ENCODE results near the gene SCN2B.
A peak's percentile ranks its signal among the peaks of the same experiment; 100 is the strongest.
"Not testable (repeated sequence)": the region's sequence is repeated elsewhere in the genome, so short reads cannot be mapped to it uniquely, and the experiment has no call there.

The SCN2B gene

DNA sequence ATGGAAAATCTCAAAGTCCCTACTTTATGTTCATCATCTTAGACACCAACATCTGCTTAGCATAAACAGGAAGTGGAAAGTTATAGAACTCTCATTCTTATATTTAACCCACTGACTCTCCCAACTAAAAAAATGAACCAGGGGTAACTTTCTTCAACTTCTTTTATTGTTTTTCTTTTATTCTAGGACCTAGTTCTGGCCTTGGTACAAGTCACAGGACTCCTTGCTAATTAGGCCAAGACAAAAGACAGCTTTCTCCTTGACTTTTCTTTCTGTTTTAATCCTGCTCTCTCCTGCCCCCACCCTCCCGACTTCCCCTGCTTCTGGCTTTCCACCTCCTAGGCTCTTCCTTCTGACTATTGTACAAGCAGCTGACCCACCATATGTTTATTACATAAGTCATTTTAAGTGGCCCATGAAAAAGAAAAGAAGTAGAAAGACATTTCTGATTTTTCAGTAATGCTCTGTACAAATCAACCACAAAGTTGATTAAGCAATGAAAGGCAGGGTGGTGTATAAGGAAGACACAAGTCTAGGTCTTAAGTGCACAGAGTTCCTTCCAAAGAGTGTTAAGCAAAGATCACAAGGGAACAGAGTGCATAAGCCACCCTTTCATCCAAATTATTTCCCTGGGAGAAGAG lies 30.1 kb upstream of the SCN2B start:
- DNase-seq (ENCODE audit: low read depth in 2 of 2) = no peak

GRCh38 chr11:118205606-118206378 lies 29.4 kb upstream of the SCN2B start:
- DNase-seq (ENCODE audit: low read depth in 2 of 2) = no peak

DNA sequence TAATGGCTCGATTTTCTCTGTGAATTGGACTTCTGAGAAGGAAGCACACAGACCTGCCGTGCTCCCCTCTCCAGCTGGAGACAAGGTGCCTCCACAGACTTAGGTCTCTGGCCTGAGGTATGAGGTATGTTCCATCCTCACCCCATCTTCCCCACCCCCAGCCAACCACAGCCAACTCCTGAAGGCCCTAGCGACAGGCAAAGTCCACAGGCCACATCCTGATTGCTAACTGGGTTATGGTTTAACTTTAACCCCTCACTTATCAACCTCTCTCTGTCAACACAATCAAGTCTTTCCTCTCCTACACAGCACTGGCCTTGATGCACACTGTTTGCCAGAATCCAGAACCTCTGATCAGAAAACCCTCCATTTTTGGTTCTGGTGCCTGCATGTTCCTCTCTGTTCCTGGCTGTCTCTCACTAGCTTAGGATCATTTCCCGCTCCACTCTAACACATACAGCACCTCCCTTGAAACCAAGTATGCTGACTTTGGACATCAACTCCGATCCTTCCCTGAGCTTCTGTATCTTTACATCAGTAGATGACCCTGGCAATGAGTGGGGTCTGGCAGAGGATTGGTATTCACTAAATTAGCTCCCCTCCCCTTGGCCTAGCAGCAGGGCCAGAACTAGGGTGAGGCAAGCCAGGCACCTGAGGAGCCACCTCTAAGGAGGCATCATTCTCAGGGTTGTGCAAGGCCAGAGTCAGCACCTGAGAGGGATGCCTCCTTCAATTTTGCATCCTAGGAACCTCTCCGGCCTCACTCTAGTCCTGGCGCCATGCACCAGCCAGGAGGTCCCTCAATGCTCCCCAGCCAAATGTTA lies 26.4 kb upstream of the SCN2B start:
- DNase-seq (ENCODE audit: low read depth in 2 of 2) = peak in 1 of 2 donors; percentile 39

DNA sequence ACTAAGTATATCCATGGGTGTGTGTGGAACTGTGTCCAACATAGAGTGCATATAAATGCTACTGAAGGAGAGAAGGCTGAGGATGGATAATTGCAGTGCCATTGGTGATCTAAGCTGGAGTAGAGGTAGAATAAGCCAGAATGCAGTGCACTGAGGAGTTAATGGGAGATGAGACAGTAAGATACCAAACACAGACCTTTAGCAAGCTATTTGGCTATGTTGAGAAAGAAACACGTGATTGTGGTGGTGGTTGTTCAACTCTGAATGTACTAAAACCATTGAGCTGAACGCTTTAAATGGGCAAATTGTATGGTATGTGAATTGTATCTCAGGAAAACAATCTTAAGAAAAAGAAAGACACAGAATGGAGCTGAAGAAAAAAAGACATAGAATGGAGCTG lies 25.5 kb upstream of the SCN2B start:
- no peak for DNase-seq (ENCODE audit: low read depth in 2 of 2)

DNA sequence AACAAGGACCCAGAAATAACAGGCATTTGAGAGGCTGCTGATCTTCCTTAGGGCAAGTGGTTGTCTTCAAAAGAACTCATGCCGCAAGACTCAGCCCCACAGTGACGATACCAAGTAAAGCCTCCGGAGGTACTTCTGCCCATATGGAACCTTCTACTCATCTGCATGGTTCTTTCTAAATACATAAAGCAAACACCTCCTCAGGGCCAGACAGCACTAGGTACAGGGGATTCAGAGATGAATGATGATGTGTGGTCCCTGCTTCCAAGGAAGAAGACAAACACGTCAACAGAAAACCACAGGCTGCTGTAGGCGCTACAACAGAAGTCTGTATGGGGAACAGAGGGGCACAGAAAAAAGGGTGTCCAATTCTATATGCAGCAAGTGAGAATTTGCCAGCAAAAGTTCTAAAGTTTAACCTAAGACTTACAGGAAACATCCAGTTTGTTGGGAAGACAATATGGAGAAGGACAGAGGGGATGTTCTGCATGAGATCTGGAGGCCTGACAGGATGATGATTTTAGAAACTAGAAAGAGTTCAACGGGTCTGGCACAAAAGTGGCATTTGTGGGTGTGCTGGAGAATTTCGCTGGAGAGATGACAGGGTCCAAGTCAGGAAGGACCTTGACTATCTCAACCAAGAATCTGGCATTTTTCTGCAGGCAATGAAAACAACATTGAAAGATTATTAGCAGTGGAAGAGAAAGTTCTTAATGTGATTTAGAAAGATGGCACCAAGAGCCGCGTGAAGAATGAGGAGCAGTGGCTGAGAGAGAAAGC lies 24.7 kb upstream of the SCN2B start:
- DNase-seq (ENCODE audit: low read depth in 2 of 2) = no peak

- DNase-seq (ENCODE audit: low read depth in 2 of 2) = no peak
Measured at GRCh38 chr11:118200497-118200896, 24.1 kb upstream of the SCN2B start.

- DNase-seq (ENCODE audit: low read depth in 2 of 2) = no peak
Measured at GRCh38 chr11:118199135-118199534, 22.7 kb upstream of the SCN2B start.

DNA sequence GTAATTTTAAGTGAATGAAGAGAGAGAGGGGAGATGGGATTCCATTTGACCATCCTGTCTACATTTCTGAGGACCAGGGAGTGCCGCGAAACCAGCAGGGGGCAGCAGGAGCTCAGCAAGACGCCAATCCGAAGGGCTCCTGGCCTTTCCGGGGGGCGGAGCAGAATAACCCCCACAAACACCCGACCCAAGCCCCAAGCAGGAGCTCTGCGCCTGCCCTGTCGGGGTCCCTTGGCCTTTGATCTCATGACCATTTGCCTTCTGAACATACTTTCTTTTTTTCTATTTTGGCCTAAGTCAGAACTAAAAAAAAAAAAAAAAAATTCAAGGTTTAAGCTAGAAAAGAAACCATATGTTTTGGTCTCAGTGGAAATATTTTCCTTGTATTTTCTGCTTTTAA lies 21.9 kb upstream of the SCN2B start:
- peak; percentile 81 to 84 for DNase-seq (ENCODE audit: low read depth in 2 of 2)

DNA sequence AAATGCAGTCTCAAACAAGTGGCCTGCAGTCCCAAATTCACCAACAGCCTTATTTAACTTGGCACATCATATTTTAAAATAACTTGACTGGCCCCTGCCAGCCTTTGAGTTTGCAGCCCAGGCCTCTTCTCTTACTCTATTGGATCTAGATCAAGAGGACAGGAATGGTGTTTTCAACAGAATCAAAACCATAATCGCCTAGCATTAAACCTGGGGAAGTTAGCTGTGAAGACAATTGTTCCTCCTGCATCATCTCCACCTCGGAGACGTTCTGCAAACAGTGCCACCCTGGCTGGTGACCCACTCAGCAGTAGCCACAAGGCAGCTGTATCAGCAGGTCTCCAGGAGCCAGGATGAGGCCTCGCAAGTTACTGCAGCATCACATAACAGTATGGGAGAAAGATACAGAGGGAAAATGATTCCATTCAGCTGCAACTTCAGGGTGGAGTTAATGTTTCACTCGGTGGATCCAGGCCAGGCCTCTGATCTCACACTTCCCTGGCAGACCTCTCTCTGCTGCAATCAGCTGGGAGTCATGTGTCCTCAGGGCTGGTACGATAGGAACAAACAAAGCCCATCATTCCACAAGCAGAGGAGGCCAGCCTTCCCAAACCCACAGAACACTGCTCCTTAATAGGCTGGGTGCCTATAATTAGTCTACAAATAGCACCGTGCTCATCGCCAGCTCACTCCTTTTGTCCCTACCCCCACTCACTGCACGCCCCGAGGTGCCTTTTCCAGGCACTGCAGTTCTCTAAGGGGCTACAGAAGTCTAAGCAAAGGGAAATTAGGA lies 18.6 kb upstream of the SCN2B start:
- DNase-seq (ENCODE audit: low read depth in 2 of 2) = no peak

- DNase-seq (ENCODE audit: low read depth in 2 of 2) = no peak
Measured at GRCh38 chr11:118193910-118194566, 17.6 kb upstream of the SCN2B start.

GRCh38 chr11:118192817-118193216 lies 16.4 kb upstream of the SCN2B start:
- DNase-seq (ENCODE audit: low read depth in 2 of 2) = not testable (repeated sequence)

- not testable (repeated sequence) for DNase-seq (ENCODE audit: low read depth in 2 of 2)
Measured at GRCh38 chr11:118190942-118191506, 14.6 kb upstream of the SCN2B start.

- DNase-seq (ENCODE audit: low read depth in 2 of 2) = no peak
Measured at GRCh38 chr11:118186346-118187107, 10.1 kb upstream of the SCN2B start.

GRCh38 chr11:118184784-118185579 lies 8.5 kb upstream of the SCN2B start:
- no peak for DNase-seq (ENCODE audit: low read depth in 2 of 2)

DNA sequence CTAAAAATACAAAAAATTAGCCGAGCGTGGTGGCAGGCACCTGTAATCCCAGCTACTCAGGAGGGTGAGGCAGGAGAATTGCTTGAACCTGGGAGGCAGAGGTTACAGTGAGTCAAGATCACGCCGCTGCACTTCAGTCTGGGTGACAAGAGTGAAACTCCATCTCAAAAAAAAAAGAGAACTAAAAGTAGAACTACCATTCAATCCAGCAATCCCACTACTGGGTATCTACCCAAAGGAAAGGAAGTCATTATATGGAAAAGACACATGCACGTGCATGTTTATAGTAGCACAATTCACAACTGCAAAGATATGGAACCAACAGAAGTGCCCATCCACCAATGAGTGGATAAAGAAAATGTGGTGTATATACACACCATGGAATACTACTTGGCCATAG lies 7.3 kb upstream of the SCN2B start:
- not testable (repeated sequence) for DNase-seq (ENCODE audit: low read depth in 2 of 2)

DNA sequence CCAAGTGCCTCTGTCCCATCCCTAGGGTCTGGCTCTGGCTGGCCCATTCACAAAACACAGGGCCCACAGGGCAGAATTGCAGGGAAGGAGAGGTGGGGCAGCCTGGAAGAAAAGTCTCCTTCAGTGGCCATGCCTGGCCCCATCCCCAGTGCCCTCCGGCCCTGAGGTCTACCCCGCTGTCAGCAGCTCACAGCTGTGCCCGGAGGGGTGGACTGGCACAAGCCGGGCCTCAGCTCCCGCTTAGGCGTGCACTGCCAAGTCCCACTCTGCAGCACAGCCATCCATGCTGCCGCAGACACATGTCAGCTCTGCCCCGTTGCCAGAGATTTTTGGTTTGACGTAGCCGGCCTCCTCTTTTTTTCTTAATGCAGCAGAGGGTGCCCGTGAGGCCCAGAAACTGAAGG lies 3.9 kb upstream of the SCN2B start:
- no peak for DNase-seq (ENCODE audit: low read depth in 2 of 2)

GRCh38 chr11:118176778-118177134 lies 317 bp upstream of the SCN2B start:
- no peak for DNase-seq (ENCODE audit: low read depth in 2 of 2)
